Ishikawa (cell line): ENCODE measurements around the gene SGMS1.

ENCODE experiments used
- CEBPB ChIP-seq: IDR thresholded peaks from 2 replicates; pipeline ENCODE4 v1.6.1; 2012
- EGR1 ChIP-seq: IDR thresholded peaks from 2 replicates; pipeline ENCODE4 v1.6.1; 2012
- EP300 ChIP-seq: IDR thresholded peaks from 2 replicates; pipeline ENCODE4 v1.6.1; 2012; ENCODE audit warnings: borderline replicate concordance
- FOXM1 ChIP-seq: IDR thresholded peaks from 2 replicates; pipeline ENCODE4 v1.6.1; 2012; ENCODE audit warnings: low read depth, borderline replicate concordance
- RAD21 ChIP-seq: IDR thresholded peaks from 2 replicates; pipeline ENCODE4 v1.6.1; 2012; ENCODE audit warnings: low read depth
- REST ChIP-seq: IDR thresholded peaks from 2 replicates; pipeline ENCODE4 v1.6.1; 2012; ENCODE audit warnings: low read depth, mild to moderate bottlenecking
- TCF12 ChIP-seq: IDR thresholded peaks from 2 replicates; pipeline ENCODE4 v1.6.1; 2012; ENCODE audit warnings: low read depth
- USF1 ChIP-seq: IDR thresholded peaks from 2 replicates; pipeline ENCODE4 v1.6.1; 2012

GRCh38 chr10:50423448-50423847 is 200.3 kb downstream of the SGMS1 start:
- TF ChIP-seq EP300 (no peak), RAD21 (no peak), CEBPB (no peak), EGR1 (no peak), REST (no peak), USF1 (no peak), TCF12 (no peak), FOXM1 (no peak)
